ENCODE data around the gene FRMD7. TPM values are rescaled to one million over a fixed set of nuclear protein-coding genes. Genes with fewer than 3 reads are reported as not detected.

FRMD7 gene
- total RNA-seq, 3 donors from 2014 or later (not counting 1 experiment from before 2014, with no cell fraction given): not detected

GRCh38 chrX:132086672-132087071 is 41.1 kb downstream of the FRMD7 start:
- no peak for TF ChIP-seq CTCF (IDR thresholded peaks at IDR 0.05)
- intact Hi-C loops (cut with micrococcal nuclease): no loop called here
- no peaks in the 10 kb centered on the region for H3K9me3 ChIP-seq (ENCODE audit: control insufficient read depth, insufficient read depth, low read length)
- H3K4me3 ChIP-seq (ENCODE audit: low read length): no peak overlapping the region
- Mint-ChIP-seq H3K9me3 (no peaks in the 10 kb centered on the region), H3K27ac (no peak overlapping the region), H3K36me3 (no peaks in the 10 kb centered on the region), H3K27me3 (ENCODE audit: low read depth in 2 of 2) (peaks cover 0 to 36% of the 10 kb centered on the region in 2 donors), H3K4me1 (peaks cover 6 to 13% of the 10 kb centered on the region in 2 donors), H3K4me3 (no peak overlapping the region)
- WGBS (ENCODE audit: insufficient coverage): 68% methylated on average over 2 of the region's 2 CpGs
- DNase-seq (no peak), ATAC-seq (no peak)
- peaks cover 3% of the 10 kb centered on the region for H3K4me1 ChIP-seq (ENCODE audit: control insufficient read depth, insufficient read depth, low read length)
- H3K27me3 ChIP-seq (ENCODE audit: control insufficient read depth, insufficient read depth, low read length): no peaks in the 10 kb centered on the region
- no peaks in the 10 kb centered on the region for H3K36me3 ChIP-seq (ENCODE audit: control insufficient read depth, insufficient read depth, low read length)
- no peak overlapping the region for H3K27ac ChIP-seq (ENCODE audit: low read length)

- H3K36me3 Mint-ChIP-seq: no peaks in the 10 kb centered on the region
These were observed 42.0 kb downstream of the FRMD7 start for GRCh38 chrX:132085786-132086185.

GRCh38 chrX:132077912-132078311 is 49.9 kb downstream of the FRMD7 start:
- Mint-ChIP-seq H3K4me3 (no peak overlapping the region), H3K36me3 (no peaks in the 10 kb centered on the region), H3K9me3 (no peaks in the 10 kb centered on the region), H3K4me1 (no peaks in the 10 kb centered on the region), H3K27ac (no peak overlapping the region), H3K27me3 (ENCODE audit: low read depth in 2 of 2) (peaks cover 0 to 20% of the 10 kb centered on the region in 2 donors)
- Histone ChIP-seq H3K27me3 (ENCODE audit: control insufficient read depth, insufficient read depth, low read length) (no peaks in the 10 kb centered on the region), H3K4me3 (ENCODE audit: low read length) (no peak overlapping the region), H3K36me3 (ENCODE audit: control insufficient read depth, insufficient read depth, low read length) (peaks cover 11% of the 10 kb centered on the region), H3K27ac (ENCODE audit: low read length) (no peak overlapping the region), H3K9me3 (ENCODE audit: control insufficient read depth, insufficient read depth, low read length) (no peaks in the 10 kb centered on the region), H3K4me1 (ENCODE audit: control insufficient read depth, insufficient read depth, low read length) (no peaks in the 10 kb centered on the region)
- 94% methylated on average over 3 of the region's 3 CpGs for WGBS (ENCODE audit: insufficient coverage)
- DNase-seq: no peak
- intact Hi-C loops (cut with micrococcal nuclease): loop anchor here (10.0 kb wide), 1 partner anchor 183 kb away; no protein-coding TSS in a partner anchor
- no peak for TF ChIP-seq CTCF (IDR thresholded peaks at IDR 0.05)
- ATAC-seq: no peak

More at GRCh38 chrX:132085786-132086185, 42.0 kb downstream of the FRMD7 start:
- Mint-ChIP-seq H3K4me3 (no peak overlapping the region), H3K9me3 (no peaks in the 10 kb centered on the region), H3K27ac (no peak overlapping the region), H3K4me1 (peaks cover 2 to 7% of the 10 kb centered on the region in 2 donors), H3K27me3 (ENCODE audit: low read depth in 2 of 2) (peaks cover 0 to 32% of the 10 kb centered on the region in 2 donors)
- H3K36me3 ChIP-seq (ENCODE audit: control insufficient read depth, insufficient read depth, low read length): no peaks in the 10 kb centered on the region
- H3K27ac ChIP-seq (ENCODE audit: low read length): no peak overlapping the region
- H3K4me3 ChIP-seq (ENCODE audit: low read length): no peak overlapping the region
- no peaks in the 10 kb centered on the region for H3K27me3 ChIP-seq (ENCODE audit: control insufficient read depth, insufficient read depth, low read length)
- ATAC-seq (no peak), DNase-seq (no peak)
- no peaks in the 10 kb centered on the region for H3K4me1 ChIP-seq (ENCODE audit: control insufficient read depth, insufficient read depth, low read length)
- no peaks in the 10 kb centered on the region for H3K9me3 ChIP-seq (ENCODE audit: control insufficient read depth, insufficient read depth, low read length)
- intact Hi-C loops (cut with micrococcal nuclease): no loop called here
- TF ChIP-seq CTCF (IDR thresholded peaks at IDR 0.05): no peak
- 23% methylated on average over 2 of the region's 3 CpGs for WGBS (ENCODE audit: insufficient coverage)

GRCh38 chrX:132077414-132077813 is 50.4 kb downstream of the FRMD7 start:
- intact Hi-C loops (cut with micrococcal nuclease): loop anchor here (10.0 kb wide), 1 partner anchor 183 kb away; no protein-coding TSS in a partner anchor
- no peaks in the 10 kb centered on the region for H3K4me1 ChIP-seq (ENCODE audit: control insufficient read depth, insufficient read depth, low read length)
- ATAC-seq: no peak
- H3K4me3 ChIP-seq (ENCODE audit: low read length): no peak overlapping the region
- WGBS (ENCODE audit: insufficient coverage): no CpG with 5 or more reads among the region's 1 CpG
- no peak overlapping the region for H3K4me3 Mint-ChIP-seq
- peaks cover 0 to 15% of the 10 kb centered on the region in 2 donors for H3K27me3 Mint-ChIP-seq (ENCODE audit: low read depth in 2 of 2)
- H3K36me3 ChIP-seq (ENCODE audit: control insufficient read depth, insufficient read depth, low read length): peaks cover 12% of the 10 kb centered on the region
- DNase-seq: no peak
- no peaks in the 10 kb centered on the region for H3K9me3 ChIP-seq (ENCODE audit: control insufficient read depth, insufficient read depth, low read length)
- no peak for TF ChIP-seq CTCF (IDR thresholded peaks at IDR 0.05)
- no peaks in the 10 kb centered on the region for H3K36me3 Mint-ChIP-seq
- H3K27ac ChIP-seq (ENCODE audit: low read length): no peak overlapping the region
- H3K4me1 Mint-ChIP-seq: no peaks in the 10 kb centered on the region
- H3K27me3 ChIP-seq (ENCODE audit: control insufficient read depth, insufficient read depth, low read length): no peaks in the 10 kb centered on the region
- H3K9me3 Mint-ChIP-seq: no peaks in the 10 kb centered on the region
- no peak overlapping the region for H3K27ac Mint-ChIP-seq
